H9 (cell line): Measurements from ENCODE around the gene KAZALD1. TPM values are rescaled to one million over a fixed set of nuclear protein-coding genes. Genes with fewer than 3 reads are reported as not detected.

Source experiments
- DNase-seq: peaks from one replicate; pipeline ENCODE4 v3.0.0-alpha.2; 2017
- H2AFZ ChIP-seq: one replicate; pipeline ENCODE4 v1.6.1; 2013; ENCODE audit warnings: mild to moderate bottlenecking, low read length, control low read depth, moderate library complexity
- H2AK5ac ChIP-seq: 2 replicates; pipeline ENCODE4 v1.6.1; 2013; ENCODE audit warnings: low read length, control low read depth, mixed read lengths; ENCODE audit not compliant: insufficient read length
- H2BK120ac ChIP-seq: one replicate; pipeline ENCODE4 v1.6.1; 2013; ENCODE audit warnings: low read depth, mild to moderate bottlenecking, low read length, control low read depth, inconsistent platforms; ENCODE audit not compliant: poor library complexity, severe bottlenecking
- H2BK12ac ChIP-seq: 2 replicates; pipeline ENCODE4 v1.6.1; 2013; ENCODE audit warnings: low read length, control low read depth, mixed read lengths, low read depth; ENCODE audit not compliant: insufficient read length
- H2BK15ac ChIP-seq: 2 replicates; pipeline ENCODE4 v1.6.1; 2013; ENCODE audit warnings: low read depth, low read length, control low read depth
- H2BK20ac ChIP-seq: one replicate; pipeline ENCODE4 v1.6.1; 2013; ENCODE audit warnings: low read depth, mild to moderate bottlenecking, low read length, control low read depth, inconsistent platforms; ENCODE audit not compliant: poor library complexity, severe bottlenecking
- H2BK5ac ChIP-seq: 2 replicates; pipeline ENCODE4 v1.6.1; 2013; ENCODE audit warnings: low read length, control low read depth, mixed read lengths; ENCODE audit not compliant: insufficient read length
- H3K14ac ChIP-seq: 2 replicates; pipeline ENCODE4 v1.6.1; 2013; ENCODE audit warnings: low read length, control low read depth; ENCODE audit not compliant: insufficient read depth
- H3K18ac ChIP-seq: 2 replicates; pipeline ENCODE4 v1.6.1; 2013; ENCODE audit warnings: low read depth, mild to moderate bottlenecking, mixed read lengths, low read length, control low read depth; ENCODE audit not compliant: insufficient read length
- H3K23ac ChIP-seq: 2 replicates; pipeline ENCODE4 v1.6.1; 2013; ENCODE audit warnings: low read length, control low read depth, mixed read lengths, low read depth; ENCODE audit not compliant: insufficient read length
- H3K23me2 ChIP-seq: 2 replicates; pipeline ENCODE4 v1.6.1; 2013; ENCODE audit warnings: low read depth, mild to moderate bottlenecking, mixed read lengths, low read length, control low read depth; ENCODE audit not compliant: insufficient read length, poor library complexity, severe bottlenecking
- H3K27ac ChIP-seq: 2 replicates; pipeline ENCODE4 v1.5.1; 2013; ENCODE audit warnings: low read length, control low read depth, mixed read lengths, low read depth; ENCODE audit not compliant: insufficient read length
- H3K27me3 ChIP-seq: 2 replicates; pipeline ENCODE4 v1.6.1; 2013; ENCODE audit warnings: low read length, control low read depth, inconsistent platforms; ENCODE audit not compliant: insufficient read depth
- H3K4ac ChIP-seq: 2 replicates; pipeline ENCODE4 v1.6.1; 2013; ENCODE audit warnings: low read depth, mild to moderate bottlenecking, control low read depth, inconsistent platforms, low read length, moderate library complexity
- H3K4me1 ChIP-seq: 2 replicates; pipeline ENCODE4 v1.6.1; 2013; ENCODE audit warnings: low read length, control low read depth, inconsistent platforms; ENCODE audit not compliant: insufficient read depth
- H3K4me2 ChIP-seq: 2 replicates; pipeline ENCODE4 v1.6.1; 2013; ENCODE audit warnings: low read length, control low read depth, mixed read lengths; ENCODE audit not compliant: insufficient read length, insufficient read depth
- H3K56ac ChIP-seq: 2 replicates; pipeline ENCODE4 v1.6.1; 2013; ENCODE audit warnings: low read depth, mild to moderate bottlenecking, mixed read lengths, low read length, control low read depth; ENCODE audit not compliant: insufficient read length
- H3K79me1 ChIP-seq: 2 replicates; pipeline ENCODE4 v1.6.1; 2013; ENCODE audit warnings: low read depth, mild to moderate bottlenecking, moderate library complexity, low read length, control low read depth, inconsistent platforms; ENCODE audit not compliant: insufficient read depth, poor library complexity, severe bottlenecking
- H3K79me2 ChIP-seq: 2 replicates; pipeline ENCODE4 v1.6.1; 2013; ENCODE audit warnings: low read length, control low read depth, inconsistent platforms; ENCODE audit not compliant: insufficient read depth
- H3K9ac ChIP-seq: 2 replicates; pipeline ENCODE4 v1.6.1; 2013; ENCODE audit warnings: low read length, control low read depth, mixed read lengths; ENCODE audit not compliant: insufficient read length; ENCODE audit errors: extremely low read depth
- H3K9me3 ChIP-seq: one replicate; pipeline ENCODE4 v1.6.1; 2013; ENCODE audit warnings: low read depth, low read length, inconsistent platforms; ENCODE audit not compliant: control insufficient read depth
- H3T11ph ChIP-seq: one replicate; pipeline ENCODE4 v1.6.1; 2013; ENCODE audit warnings: mild to moderate bottlenecking, low read length, control low read depth, inconsistent platforms
- H4K20me1 ChIP-seq: one replicate; pipeline ENCODE4 v1.6.1; 2013; ENCODE audit not compliant: control insufficient read depth, insufficient read length, insufficient read depth
- H4K5ac ChIP-seq: 2 replicates; pipeline ENCODE4 v1.6.1; 2013; ENCODE audit warnings: low read depth, mild to moderate bottlenecking, mixed read lengths, low read length, control low read depth; ENCODE audit not compliant: insufficient read length
- H4K8ac ChIP-seq: replicated peaks from 2 replicates; pipeline ENCODE4 v1.6.1; 2013; ENCODE audit warnings: low read length, control low read depth, mixed read lengths, low read depth; ENCODE audit not compliant: insufficient read length
- H4K91ac ChIP-seq: 2 replicates; pipeline ENCODE4 v1.6.1; 2013; ENCODE audit warnings: low read depth, mild to moderate bottlenecking, moderate library complexity, mixed read lengths, low read length, control low read depth; ENCODE audit not compliant: insufficient read length
- H3K27ac Mint-ChIP-seq, 3 experiments: 2 replicates in 2 of 3; 3 replicates in 1 of 3; pipeline ENCODE4 v1.8.0; 2020 to 2021; ENCODE audit warnings: mixed read lengths in 3 of 3, mild to moderate bottlenecking in 1 of 3, moderate library complexity in 1 of 3
- H3K27me3 Mint-ChIP-seq: 2 replicates; pipeline ENCODE4 v1.8.0; 2021; ENCODE audit warnings: low read depth, mild to moderate bottlenecking, moderate library complexity, mixed read lengths
- H3K36me3 Mint-ChIP-seq, 3 experiments: 2 replicates in 2 of 3; 3 replicates in 1 of 3; pipeline ENCODE4 v1.8.0; 2020 to 2021; ENCODE audit warnings: low read depth in 3 of 3, mixed read lengths in 3 of 3; ENCODE audit not compliant: insufficient read depth in 1 of 3
- H3K4me1 Mint-ChIP-seq, 2 experiments: 2 replicates each; pipeline ENCODE4 v1.8.0; 2020; ENCODE audit warnings: mixed read lengths in 2 of 2
- H3K4me3 Mint-ChIP-seq, 2 experiments: 2 replicates in 1 of 2; 3 replicates in 1 of 2; pipeline ENCODE4 v1.8.0; 2020 to 2021; ENCODE audit warnings: mild to moderate bottlenecking in 2 of 2, mixed read lengths in 2 of 2, moderate library complexity in 1 of 2
- H3K9me3 Mint-ChIP-seq, 2 experiments: 2 replicates in 1 of 2; 3 replicates in 1 of 2; pipeline ENCODE4 v1.8.0; 2020; ENCODE audit warnings: mild to moderate bottlenecking in 2 of 2, mixed read lengths in 2 of 2, moderate library complexity in 1 of 2
- WGBS: extraction: QIAGEN DNeasy Blood & Tissue Kit; methylation state at CpG from one replicate; pipeline ENCODE4 v1.1.7; 2013; ENCODE audit warnings: missing lambda C conversion rate, low lambda C conversion rate, mixed read lengths; ENCODE audit not compliant: insufficient read length; ENCODE audit errors: extremely low coverage; 5-methylcytosine and 5-hydroxymethylcytosine counted together
- total RNA-seq: library from RNA; stranded (reverse); gene quantifications from 2 replicates; pipeline ENCODE4 v1.2.1, GENCODE V29; 2021
- TF ChIP-seq, protein P1 (sequence below): fragments of 200-600 bp; sonication (generic); conservative IDR thresholded peaks from 3 replicates; pipeline ENCODE4 v1.8.0; 2021; ENCODE audit warnings: antibody characterized with exemption, mild to moderate bottlenecking

KAZALD1 gene
- total RNA-seq, 1 experiment from 2014 or later = 2.9 TPM

DNA sequence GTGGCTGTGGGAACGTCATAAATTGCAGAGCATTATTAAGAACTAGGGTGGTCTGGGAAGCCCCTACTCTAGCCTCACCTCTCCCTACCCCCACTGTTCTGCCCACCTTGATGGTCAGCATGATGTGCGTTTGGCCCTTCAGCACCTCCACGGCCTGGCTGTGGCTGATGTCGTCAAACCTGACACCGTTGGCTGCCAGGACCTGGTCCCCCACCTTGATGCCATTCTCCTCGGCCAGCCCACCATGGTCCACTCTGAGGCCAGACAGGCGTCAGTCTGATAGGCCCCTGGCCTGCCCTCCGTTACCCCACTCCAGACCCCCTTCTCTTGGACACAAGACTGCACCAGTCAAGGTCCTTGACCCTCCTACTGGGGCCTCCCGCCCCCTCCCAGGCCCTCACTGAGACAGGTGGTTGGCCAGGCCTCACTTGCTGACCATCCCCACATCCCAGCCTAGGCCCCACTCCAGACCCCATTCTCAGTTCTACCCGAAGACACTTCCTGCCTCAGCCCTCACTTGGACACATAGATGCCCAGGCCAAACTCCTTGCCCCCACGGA, 40.0 kb upstream of the KAZALD1 start:
- H2BK15ac ChIP-seq = no peak overlapping the region
- no peak overlapping the region for H2AK5ac ChIP-seq
- Mint-ChIP-seq H3K9me3 (no peaks in the 10 kb centered on the region), H3K4me1 (peaks cover 6 to 17% of the 10 kb centered on the region in 2 experiments), H3K27ac (no peak overlapping the region), H3K27me3 (peaks cover 54% of the 10 kb centered on the region), H3K4me3 (no peak overlapping the region; a peak in 1 of 5 replicates), H3K36me3 (no peaks in the 10 kb centered on the region)
- H4K91ac ChIP-seq = no peak overlapping the region
- no peak overlapping the region for H3K9ac ChIP-seq
- no peak overlapping the region for H3K4ac ChIP-seq
- peaks cover 17% of the 10 kb centered on the region; the same call in 1 of the 2 replicates for H3K27me3 ChIP-seq
- H3T11ph ChIP-seq = no peak overlapping the region
- no peak overlapping the region for H2BK12ac ChIP-seq
- WGBS = no CpG with 5 or more reads among the region's 11 CpGs
- no peak overlapping the region for H3K56ac ChIP-seq
- H2AFZ ChIP-seq = no peak overlapping the region
- no peaks in the 10 kb centered on the region for H3K79me2 ChIP-seq
- H2BK20ac ChIP-seq = no peak overlapping the region
- no peaks in the 10 kb centered on the region for H3K9me3 ChIP-seq
- H3K27ac ChIP-seq = no peak overlapping the region
- no peak overlapping the region for H4K8ac ChIP-seq
- H3K4me1 ChIP-seq = no peaks in the 10 kb centered on the region; the same call in 1 of the 2 replicates
- no peak overlapping the region for H2BK5ac ChIP-seq
- H3K23me2 ChIP-seq = peaks cover 10% of the 10 kb centered on the region
- H3K23ac ChIP-seq = no peak overlapping the region
- TF ChIP-seq, protein P1, sequence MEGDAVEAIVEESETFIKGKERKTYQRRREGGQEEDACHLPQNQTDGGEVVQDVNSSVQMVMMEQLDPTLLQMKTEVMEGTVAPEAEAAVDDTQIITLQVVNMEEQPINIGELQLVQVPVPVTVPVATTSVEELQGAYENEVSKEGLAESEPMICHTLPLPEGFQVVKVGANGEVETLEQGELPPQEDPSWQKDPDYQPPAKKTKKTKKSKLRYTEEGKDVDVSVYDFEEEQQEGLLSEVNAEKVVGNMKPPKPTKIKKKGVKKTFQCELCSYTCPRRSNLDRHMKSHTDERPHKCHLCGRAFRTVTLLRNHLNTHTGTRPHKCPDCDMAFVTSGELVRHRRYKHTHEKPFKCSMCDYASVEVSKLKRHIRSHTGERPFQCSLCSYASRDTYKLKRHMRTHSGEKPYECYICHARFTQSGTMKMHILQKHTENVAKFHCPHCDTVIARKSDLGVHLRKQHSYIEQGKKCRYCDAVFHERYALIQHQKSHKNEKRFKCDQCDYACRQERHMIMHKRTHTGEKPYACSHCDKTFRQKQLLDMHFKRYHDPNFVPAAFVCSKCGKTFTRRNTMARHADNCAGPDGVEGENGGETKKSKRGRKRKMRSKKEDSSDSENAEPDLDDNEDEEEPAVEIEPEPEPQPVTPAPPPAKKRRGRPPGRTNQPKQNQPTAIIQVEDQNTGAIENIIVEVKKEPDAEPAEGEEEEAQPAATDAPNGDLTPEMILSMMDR = no peak
- H3K4me2 ChIP-seq = no peak overlapping the region
- no peaks in the 10 kb centered on the region for H4K20me1 ChIP-seq
- no peak for DNase-seq
- no peak overlapping the region for H3K14ac ChIP-seq
- no peak overlapping the region for H2BK120ac ChIP-seq
- H3K79me1 ChIP-seq = no peaks in the 10 kb centered on the region
- no peak overlapping the region for H4K5ac ChIP-seq
- no peak overlapping the region for H3K18ac ChIP-seq
